ENCODE data around the gene LRCH1.

LRCH1 gene

GRCh38 chr13:46615888-46616531 lies 63.0 kb downstream of the LRCH1 start:
- no peak overlapping the region for H3K4me3 ChIP-seq (ENCODE audit: low read depth, low read length)
- no peak for DNase-seq (ENCODE audit: low read depth)
- no peak for TF ChIP-seq CTCF (IDR thresholded peaks at IDR 0.05; ENCODE audit: insufficient read depth, low read depth, low read length, missing control alignments)

DNA sequence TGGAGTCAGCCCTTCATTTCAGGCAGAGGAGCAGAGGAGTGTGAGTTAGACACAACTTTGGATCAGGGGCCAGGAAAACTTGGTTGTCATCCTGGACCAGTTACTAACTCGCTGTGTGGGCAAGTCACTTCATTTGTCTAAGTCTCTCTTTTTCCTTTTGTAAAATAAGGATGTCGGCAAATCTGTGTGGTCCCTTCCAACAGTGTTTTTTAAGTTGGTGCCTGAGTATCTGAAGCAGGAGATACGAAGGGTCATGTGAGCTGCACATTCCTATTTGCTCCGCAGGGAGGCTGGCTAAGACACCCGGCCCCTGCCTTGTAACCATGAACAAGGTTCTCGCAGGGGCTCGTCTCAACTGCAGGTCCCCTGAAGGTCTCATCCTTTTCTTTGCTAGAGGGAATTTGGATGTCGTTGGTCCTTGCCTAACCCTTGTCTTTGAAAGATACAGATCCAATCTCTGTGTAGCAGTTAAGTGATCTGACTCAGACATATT lies 64.3 kb downstream of the LRCH1 start:
- H3K4me3 ChIP-seq (ENCODE audit: low read depth, low read length): no peak overlapping the region
- no peak for TF ChIP-seq CTCF (IDR thresholded peaks at IDR 0.05; ENCODE audit: insufficient read depth, low read depth, low read length, missing control alignments)

DNA sequence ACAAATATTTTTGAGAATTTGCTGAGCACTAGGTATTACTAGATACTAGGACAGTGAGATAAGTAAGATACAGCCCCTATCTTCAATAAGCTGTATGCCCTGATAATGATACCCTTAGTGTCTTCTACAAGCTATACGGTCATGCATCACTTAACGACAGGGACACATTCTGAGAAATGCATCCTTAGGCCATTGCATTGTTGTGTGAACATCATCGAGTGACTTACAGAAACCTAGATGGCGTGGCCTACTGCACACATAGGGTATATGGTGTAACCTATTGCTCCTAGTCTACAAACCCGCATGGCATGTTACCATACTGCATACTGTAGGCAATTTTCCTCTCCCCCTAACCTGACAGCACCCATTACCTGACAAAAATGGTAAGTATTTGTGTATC lies 64.9 kb downstream of the LRCH1 start:
- H3K4me3 ChIP-seq (ENCODE audit: low read depth, low read length): no peak overlapping the region
- no peak for DNase-seq (ENCODE audit: low read depth)
- no peak for TF ChIP-seq CTCF (IDR thresholded peaks at IDR 0.05; ENCODE audit: insufficient read depth, low read depth, low read length, missing control alignments)

More for the DNA sequence above, 64.3 kb downstream of the LRCH1 start:
- no peak for DNase-seq (ENCODE audit: low read depth)

DNA sequence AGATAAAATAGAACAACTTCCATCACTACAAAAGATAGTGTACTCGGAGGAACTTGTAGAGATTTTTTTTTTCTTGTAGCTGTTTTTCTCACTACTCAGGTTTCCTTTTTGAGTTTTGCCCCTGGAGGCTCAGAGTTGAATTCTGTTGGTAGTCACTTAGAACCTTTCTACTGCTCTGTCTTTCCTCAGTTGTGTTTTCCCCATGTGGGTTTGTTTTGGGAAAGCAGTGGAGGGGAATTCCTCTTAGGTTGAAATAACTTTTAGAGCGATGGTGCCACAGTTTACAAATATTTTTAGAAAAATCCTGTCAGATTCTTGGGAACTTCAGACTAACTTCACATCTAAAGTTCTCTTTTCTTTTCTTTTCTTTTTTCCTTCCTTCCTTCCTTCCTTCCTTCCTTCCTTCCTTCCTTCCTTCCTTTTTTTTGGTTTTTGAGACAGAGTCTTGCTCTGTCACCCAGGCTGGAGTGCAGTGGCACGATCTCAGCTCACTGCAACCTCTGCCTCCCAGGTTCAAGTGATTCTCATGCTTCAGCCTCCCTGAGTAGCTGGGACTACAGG lies 65.8 kb downstream of the LRCH1 start:
- peak; percentile 42 for DNase-seq (ENCODE audit: low read depth)
- no peak overlapping the region for H3K4me3 ChIP-seq (ENCODE audit: low read depth, low read length)
- no peak for TF ChIP-seq CTCF (IDR thresholded peaks at IDR 0.05; ENCODE audit: insufficient read depth, low read depth, low read length, missing control alignments)

DNA sequence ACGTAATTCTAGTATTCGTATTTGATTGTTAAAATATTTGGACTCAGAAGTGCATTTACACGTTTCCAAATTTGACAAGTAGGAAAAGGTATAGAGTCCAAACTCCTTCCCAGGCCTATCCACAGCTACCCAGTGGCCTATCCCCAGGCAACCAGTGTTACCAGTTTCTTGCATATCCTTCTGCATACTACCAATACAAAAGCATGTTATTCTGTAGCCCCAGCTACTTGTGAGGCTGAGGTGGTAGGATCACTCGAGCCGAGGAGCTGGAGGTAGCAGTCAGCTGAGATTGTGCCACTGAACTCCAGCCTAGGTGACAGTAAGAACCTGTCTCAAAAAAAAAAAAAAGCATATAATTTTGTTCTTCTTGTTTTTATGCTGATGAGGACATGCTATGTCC lies 67.1 kb downstream of the LRCH1 start:
- no peak for DNase-seq (ENCODE audit: low read depth)
- TF ChIP-seq CTCF (IDR thresholded peaks at IDR 0.05; ENCODE audit: insufficient read depth, low read depth, low read length, missing control alignments): no peak
- no peak overlapping the region for H3K4me3 ChIP-seq (ENCODE audit: low read depth, low read length)

DNA sequence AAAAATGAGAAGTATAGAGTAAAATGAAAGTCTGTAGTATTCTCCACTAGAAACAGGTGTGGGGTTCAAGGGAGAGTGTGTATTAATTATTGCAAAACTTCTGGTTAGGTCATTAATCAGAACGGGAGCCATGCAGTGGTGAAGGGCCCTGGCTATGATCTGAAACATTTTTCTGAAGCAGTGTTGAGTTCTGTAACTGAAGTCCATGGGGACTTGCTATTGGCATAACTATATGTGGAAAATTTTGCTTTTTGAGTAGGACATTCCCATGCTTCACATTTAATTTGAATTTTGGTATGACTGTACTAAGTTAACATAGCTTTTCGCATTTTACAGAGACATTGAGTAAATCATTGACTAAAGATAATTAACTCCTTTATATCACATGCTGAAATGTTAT lies 67.5 kb downstream of the LRCH1 start:
- no peak overlapping the region for H3K4me3 ChIP-seq (ENCODE audit: low read depth, low read length)
- no peak for DNase-seq (ENCODE audit: low read depth)
- no peak for TF ChIP-seq CTCF (IDR thresholded peaks at IDR 0.05; ENCODE audit: insufficient read depth, low read depth, low read length, missing control alignments)

GRCh38 chr13:46621133-46621532 lies 68.2 kb downstream of the LRCH1 start:
- no peak overlapping the region for H3K4me3 ChIP-seq (ENCODE audit: low read depth, low read length)
- no peak for DNase-seq (ENCODE audit: low read depth)
- TF ChIP-seq CTCF (IDR thresholded peaks at IDR 0.05; ENCODE audit: insufficient read depth, low read depth, low read length, missing control alignments): no peak
